Measurements from ENCODE around the gene GAS2L2.

- no peak for TF ChIP-seq EZH2 (IDR thresholded peaks at IDR 0.05; ENCODE audit: insufficient read depth, poor library complexity, severe bottlenecking)
- TF ChIP-seq EZH2phosphoT487 (IDR thresholded peaks at IDR 0.05; ENCODE audit: insufficient read depth, low read depth), result no peak
Observed at GRCh38 chr17:35716897-35717465, 36.1 kb downstream of the GAS2L2 start.
